H1 (cell line): Measurements from ENCODE around the gene DMBT1. TPM values are rescaled to one million over a fixed set of nuclear protein-coding genes. Genes with fewer than 3 reads are reported as not detected.

Experiments used
- CTCF ChIA-PET: fragments of 300-600 bp; sonication (Branson Sonifier 250); formaldehyde crosslinking; loops from one replicate; lab custom pipeline; 2021; ENCODE audit not compliant: partially characterized antibody; lab: Charles Lee
- POLR2A ChIA-PET: fragments of 300-600 bp; sonication (Branson Sonifier 250); formaldehyde crosslinking; loops from one replicate; lab custom pipeline; 2021; ENCODE audit warnings: inconsistent platforms; ENCODE audit not compliant: partially characterized antibody; lab: Charles Lee
- DNase-seq, 2 experiments: peaks; one replicate each; pipeline versions ENCODE4 v3.0.0 to v3.0.0-alpha.2; 2010 to 2022; ENCODE audit warnings: low spot score in 2 of 2, low read depth in 1 of 2, mixed read lengths in 1 of 2
- FAIRE-seq: peaks from 2 replicates; lab custom pipeline; 2011; peaks lifted over from hg19 to GRCh38; lab: Jason Lieb, UNC
- H2AFZ ChIP-seq: 2 replicates; pipeline ENCODE4 v1.8.1; 2012; ENCODE audit warnings: low read length, inconsistent platforms
- H2AK5ac ChIP-seq: 2 replicates; pipeline ENCODE4 v1.6.1; 2013; ENCODE audit warnings: low read depth, low read length
- H2BK120ac ChIP-seq: replicated peaks from 2 replicates; pipeline ENCODE3; 2013; ENCODE audit warnings: low read depth, low read length, inconsistent platforms
- H2BK12ac ChIP-seq: 2 replicates; pipeline ENCODE4 v1.6.1; 2013; ENCODE audit warnings: low read depth, low read length
- H2BK15ac ChIP-seq: 2 replicates; pipeline ENCODE4 v1.6.1; 2013; ENCODE audit warnings: low read length
- H2BK20ac ChIP-seq: 2 replicates; pipeline ENCODE4 v1.6.1; 2013; ENCODE audit warnings: low read length
- H2BK5ac ChIP-seq: 2 replicates; pipeline ENCODE4 v1.6.1; 2013; ENCODE audit warnings: low read depth, low read length
- H3K14ac ChIP-seq: 2 replicates; pipeline ENCODE4 v1.6.1; 2013; ENCODE audit warnings: inconsistent platforms; ENCODE audit not compliant: insufficient read length
- H3K18ac ChIP-seq: 2 replicates; pipeline ENCODE4 v1.6.1; 2013; ENCODE audit warnings: low read length; ENCODE audit errors: extremely low read depth
- H3K23ac ChIP-seq: 2 replicates; pipeline ENCODE4 v1.6.1; 2013; ENCODE audit warnings: inconsistent platforms; ENCODE audit not compliant: insufficient read length
- H3K23me2 ChIP-seq: 2 replicates; pipeline ENCODE4 v1.6.1; 2013; ENCODE audit warnings: low read depth, low read length
- H3K27ac ChIP-seq: 2 replicates; pipeline ENCODE4 v1.6.1; 2011; ENCODE audit warnings: low read depth, low read length, inconsistent platforms
- H3K27me3 ChIP-seq, 4 experiments: replicated peaks in 1 of 4; 1 replicate in 1 of 4; 2 replicates in 3 of 4; pipeline versions ENCODE4 v1.6.1 to v1.8.1; 2011 to 2013; ENCODE audit warnings: low read length in 3 of 4, mild to moderate bottlenecking in 3 of 4, inconsistent platforms in 2 of 4, mixed read lengths in 2 of 4, moderate library complexity in 1 of 4; ENCODE audit not compliant: control insufficient read depth in 3 of 4, insufficient read depth in 3 of 4; ENCODE audit errors: extremely low read depth in 1 of 4
- H3K36me3 ChIP-seq, 4 experiments: 2 replicates each; pipeline versions ENCODE4 v1.6.1 to v1.8.1; 2011 to 2013; ENCODE audit warnings: mild to moderate bottlenecking in 4 of 4, low read length in 3 of 4, moderate library complexity in 2 of 4, control low read depth in 1 of 4, inconsistent platforms in 1 of 4; ENCODE audit not compliant: insufficient read depth in 4 of 4, control insufficient read depth in 2 of 4
- H3K4ac ChIP-seq: replicated peaks from 2 replicates; pipeline ENCODE3; 2013; ENCODE audit warnings: low read length, low read depth, mixed read lengths, inconsistent platforms; ENCODE audit not compliant: insufficient read length
- H3K4me1 ChIP-seq, 4 experiments: replicated peaks in 1 of 4; 1 replicate in 1 of 4; 2 replicates in 3 of 4; pipeline versions ENCODE4 v1.6.1 to v1.8.1; 2011 to 2013; ENCODE audit warnings: low read length in 3 of 4, inconsistent platforms in 2 of 4, mixed read lengths in 1 of 4; ENCODE audit not compliant: insufficient read depth in 4 of 4, control insufficient read depth in 3 of 4
- H3K4me2 ChIP-seq, 2 experiments: 2 replicates each; pipeline versions ENCODE4 v1.6.1 to v1.8.1; 2011 to 2013; ENCODE audit warnings: low read depth in 2 of 2, low read length in 2 of 2, control low read depth in 1 of 2, inconsistent platforms in 1 of 2, mild to moderate bottlenecking in 1 of 2; ENCODE audit not compliant: insufficient read depth in 1 of 2
- H3K4me3 ChIP-seq, 4 experiments: fragments of 200-600, 300-600 bp in 1 of 4; sonication (generic), shearing (Covaris generic), sonication (Bioruptor Twin) in 1 of 4; 2 replicates each; pipeline versions ENCODE4 v1.5.1 to v1.8.1; 2011 to 2016; ENCODE audit warnings: low read length in 4 of 4, low read depth in 3 of 4, control low read depth in 2 of 4, inconsistent platforms in 2 of 4, mild to moderate bottlenecking in 2 of 4, mixed read lengths in 1 of 4, moderate library complexity in 1 of 4; ENCODE audit not compliant: insufficient read depth in 2 of 4; ENCODE audit errors: extremely low read depth in 1 of 4
- H3K56ac ChIP-seq: replicated peaks from 2 replicates; pipeline ENCODE3; 2013; ENCODE audit warnings: low read depth, mild to moderate bottlenecking, mixed read lengths, low read length, inconsistent platforms; ENCODE audit not compliant: insufficient read length
- H3K79me1 ChIP-seq: 2 replicates; pipeline ENCODE4 v1.6.1; 2013; ENCODE audit warnings: low read depth, low read length, control low read depth
- H3K79me2 ChIP-seq, 2 experiments: 2 replicates each; pipeline versions ENCODE4 v1.6.1 to v1.8.1; 2012 to 2013; ENCODE audit warnings: low read length in 2 of 2, mild to moderate bottlenecking in 2 of 2, inconsistent platforms in 1 of 2; ENCODE audit not compliant: insufficient read depth in 2 of 2, control insufficient read depth in 1 of 2
- H3K9ac ChIP-seq, 4 experiments: replicated peaks in 1 of 4; 1 replicate in 1 of 4; 2 replicates in 3 of 4; pipeline versions ENCODE4 v1.6.1 to v1.8.1; 2011 to 2013; ENCODE audit warnings: low read depth in 3 of 4, low read length in 3 of 4, control low read depth in 2 of 4, mild to moderate bottlenecking in 2 of 4, moderate library complexity in 2 of 4, inconsistent platforms in 1 of 4; ENCODE audit errors: extremely low read depth in 1 of 4
- H3K9me3 ChIP-seq, 2 experiments: 2 replicates each; pipeline versions ENCODE4 v1.6.1 to v1.8.1; 2012 to 2013; ENCODE audit warnings: mild to moderate bottlenecking in 2 of 2, moderate library complexity in 2 of 2, control low read depth in 1 of 2, inconsistent platforms in 1 of 2, low read depth in 1 of 2, low read length in 1 of 2, mixed read lengths in 1 of 2; ENCODE audit not compliant: insufficient read depth in 2 of 2
- H4K20me1 ChIP-seq, 2 experiments: replicated peaks in 1 of 2; 2 replicates each; pipeline versions ENCODE3 to v1.8.1; 2011 to 2013; ENCODE audit warnings: inconsistent platforms in 2 of 2, low read length in 2 of 2, mild to moderate bottlenecking in 1 of 2; ENCODE audit not compliant: insufficient read depth in 2 of 2, control insufficient read depth in 1 of 2
- H4K5ac ChIP-seq: 2 replicates; pipeline ENCODE4 v1.6.1; 2013; ENCODE audit warnings: low read length, low read depth, mixed read lengths, inconsistent platforms; ENCODE audit not compliant: insufficient read length
- H4K8ac ChIP-seq: 2 replicates; pipeline ENCODE4 v1.8.0; 2013; ENCODE audit warnings: mild to moderate bottlenecking, moderate library complexity, low read length, inconsistent platforms; ENCODE audit not compliant: insufficient read depth; ENCODE audit errors: extremely low read depth
- H4K91ac ChIP-seq: replicated peaks from 2 replicates; pipeline ENCODE3; 2013; ENCODE audit warnings: low read length, mixed read lengths, inconsistent platforms; ENCODE audit not compliant: insufficient read length
- CEBPB ChIP-seq: IDR thresholded peaks from 2 replicates; pipeline ENCODE4 v1.6.1; 2012; ENCODE audit warnings: low read depth, low read length
- CHD2 ChIP-seq: IDR thresholded peaks from 2 replicates; pipeline ENCODE4 v1.6.1; 2012; ENCODE audit warnings: low read length, improper control_type of control experiment
- KDM4A ChIP-seq: IDR thresholded peaks from one replicate; pipeline ENCODE4 v1.7.1; 2012; ENCODE audit warnings: low read depth, mild to moderate bottlenecking, moderate library complexity, low read length, inconsistent platforms; ENCODE audit not compliant: severe bottlenecking
- RNF2 ChIP-seq: fragments of 200-900, 300-1000 bp; sonication (generic); IDR thresholded peaks from 2 replicates; pipeline ENCODE4 v1.7.1; 2016; ENCODE audit warnings: borderline replicate concordance, low read depth, mild to moderate bottlenecking, antibody characterized with exemption, low read length; ENCODE audit not compliant: poor library complexity, severe bottlenecking; ENCODE audit errors: missing control alignments
- SIN3A ChIP-seq, 2 experiments: IDR thresholded peaks in 1 of 2; conservative IDR thresholded peaks in 1 of 2; 2 replicates each; pipeline ENCODE4 v1.6.1; 2011 to 2012; ENCODE audit warnings: low read length in 2 of 2, improper control_type of control experiment in 1 of 2, low read depth in 1 of 2, mild to moderate bottlenecking in 1 of 2
- TEAD4 ChIP-seq: IDR thresholded peaks from 2 replicates; pipeline ENCODE4 v1.6.1; 2012; ENCODE audit warnings: low read depth, low read length, inconsistent platforms, mixed read lengths
- WGBS, 2 experiments: shearing (Covaris generic) in 1 of 2; methylation state at CpG; one replicate each; pipeline versions ENCODE4 v1.1.6 to v1.1.7; 2013 to 2015; ENCODE audit warnings: low lambda C conversion rate in 2 of 2, mixed read lengths in 2 of 2, inconsistent platforms in 1 of 2, low coverage in 1 of 2, missing lambda C conversion rate in 1 of 2; ENCODE audit not compliant: insufficient replicate concordance in 2 of 2, insufficient coverage in 1 of 2, insufficient read length in 1 of 2; ENCODE audit errors: extremely low coverage in 1 of 2, missing lambda C conversion rate in 1 of 2; 5-methylcytosine and 5-hydroxymethylcytosine counted together
- polyA plus RNA-seq, 7 experiments: library from polyadenylated mRNA; depleted of rRNA in 3 of 7; stranded (reverse) in 5 of 7; unstranded in 2 of 7; fragments of >200 nt in 5 of 7; fragments of 200-250 nt in 2 of 7; gene quantifications; 1 replicate in 5 of 7; 2 replicates in 1 of 7; 4 replicates in 1 of 7; pipeline versions ENCODE4 v1.2.1 to v1.2.3, GENCODE V29; 2011 to 2013; ENCODE audit warnings: missing spikeins in 2 of 7, mixed read lengths in 2 of 7
- total RNA-seq: library from RNA; stranded (reverse); fragmentation: NEBNext Ultra II Directional; extraction: Animal tissue kit (Norgen Biotek cat#: 25700); gene quantifications from 2 replicates; pipeline ENCODE4 v1.2.1, GENCODE V29; 2021
- TF ChIP-seq, protein P1 (sequence below): IDR thresholded peaks from 2 replicates; pipeline ENCODE4 v1.6.1; 2011; ENCODE audit warnings: low read depth, mild to moderate bottlenecking, low read length; ENCODE audit not compliant: insufficient read depth

The DMBT1 gene
- total and polyA plus RNA-seq, 2 of the 8 experiments (the other 6 are each of a cell fraction or from before 2014, with no cell fraction given) = 0.03 TPM; not detected in 1

DNA sequence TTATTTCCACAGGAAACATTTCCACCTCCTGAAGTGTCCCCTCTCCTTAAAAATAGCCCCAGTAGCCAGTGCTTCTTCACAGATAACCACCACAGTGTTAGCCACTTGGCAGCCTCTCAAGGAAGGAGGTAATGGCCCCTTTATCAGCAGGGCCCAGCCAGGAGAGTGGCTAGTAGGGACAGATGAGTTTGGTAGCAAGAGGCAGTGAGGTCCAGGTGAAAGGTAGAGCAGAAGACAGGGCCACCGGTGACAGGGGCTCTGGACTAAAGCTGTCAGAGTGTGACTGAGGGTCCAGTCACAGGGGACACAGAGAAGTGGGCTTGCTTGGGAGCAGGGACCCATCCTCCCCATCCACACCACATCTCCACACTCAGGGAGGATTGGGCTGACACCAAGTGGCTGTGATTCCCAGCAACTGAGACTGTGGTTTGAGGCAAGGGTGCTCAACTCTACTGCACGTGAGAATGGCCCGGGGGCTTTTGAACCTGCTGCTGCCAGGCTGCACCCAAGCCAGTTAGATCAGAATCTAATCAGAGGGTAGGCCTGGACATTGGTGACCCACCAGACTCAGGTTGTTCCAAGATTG, 86.9 kb downstream of the DMBT1 start:
- Histone ChIP-seq H3K56ac (no peak overlapping the region), H3K18ac (no peak overlapping the region), H3K36me3 (no peaks in the 10 kb centered on the region), H3K9me3 (no peaks in the 10 kb centered on the region), H4K20me1 (no peaks in the 10 kb centered on the region), H4K8ac (no peak overlapping the region), H3K14ac (no peak overlapping the region), H2BK15ac (no peak overlapping the region), H3K9ac (no peak overlapping the region), H3K23ac (no peak overlapping the region), H3K27me3 (peaks cover 0 to 3% (median 0%) of the 10 kb centered on the region in 4 experiments; a peak in 1 of 7 replicates), H2BK120ac (no peak overlapping the region), H2AFZ (no peak overlapping the region), H2BK20ac (no peak overlapping the region), H3K79me1 (no peaks in the 10 kb centered on the region), H3K23me2 (no peaks in the 10 kb centered on the region), H3K4ac (no peak overlapping the region), H2BK5ac (no peak overlapping the region), H3K4me3 (no peak overlapping the region), H3K27ac (no peak overlapping the region), H2AK5ac (no peak overlapping the region), H3K79me2 (no peaks in the 10 kb centered on the region), H4K91ac (no peak overlapping the region), H4K5ac (no peak overlapping the region), H2BK12ac (no peak overlapping the region), H3K4me2 (no peak overlapping the region), H3K4me1 (no peaks in the 10 kb centered on the region)
- POLR2A ChIA-PET = no interaction called here
- DNase-seq = no peak
- CTCF ChIA-PET = interaction anchor here (0.5 to 4.0 kb wide), 9 partner anchors 8 to 79 kb away, joined by 3 to 56 read pairs (median 19); no protein-coding TSS in a partner anchor
- no peak for TF ChIP-seq CEBPB
- TF ChIP-seq KDM4A = no peak
- no peak for TF ChIP-seq RNF2
- TF ChIP-seq TEAD4 = no peak
- TF ChIP-seq SIN3A (conservative IDR thresholded peaks at IDR 0.05 in 1 of 2, IDR thresholded peaks at IDR 0.05 in 1 of 2; ENCODE audit: low read depth in 1 of 2, low read length in 2 of 2) = no peak
- TF ChIP-seq, protein P1, sequence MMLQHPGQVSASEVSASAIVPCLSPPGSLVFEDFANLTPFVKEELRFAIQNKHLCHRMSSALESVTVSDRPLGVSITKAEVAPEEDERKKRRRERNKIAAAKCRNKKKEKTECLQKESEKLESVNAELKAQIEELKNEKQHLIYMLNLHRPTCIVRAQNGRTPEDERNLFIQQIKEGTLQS = no peak
- TF ChIP-seq CHD2 = no peak
- FAIRE-seq = no peak
- 89% methylated on average over 3 of the region's 3 CpGs; no CpG with 5 or more reads in 1 of the 2 experiments for WGBS, 2 experiments
